Activated naive CD8-positive, alpha-beta T cell treated with anti-CD3 and anti-CD28 coated beads, Interleukin-2, amount 10 ng/mL, durations not matched to agents 7 days and 5 days (primary cell): ENCODE results near the gene MRPL41. TPM values are rescaled to one million over a fixed set of nuclear protein-coding genes. Genes with fewer than 3 reads are reported as not detected.
A peak's percentile ranks its signal among the peaks of the same experiment; 100 is the strongest.
"Not testable (repeated sequence)": the region's sequence is repeated elsewhere in the genome, so short reads cannot be mapped to it uniquely, and the experiment has no call there.

ENCODE experiments used
- ATAC-seq: fragments of 150-1000 bp; cut with Tn5 transposase; one replicate; pipeline ENCODE4 v1.10.0; 2021; ENCODE audit warnings: low read depth, moderate library complexity
- POLR2A ChIA-PET: fragments of 350-600 bp; sonication (Branson Sonifier 250); formaldehyde crosslinking; loops from one replicate; lab custom pipeline; 2021; ENCODE audit warnings: antibody characterized with exemption; lab: Charles Lee
- DNase-seq: peaks from one replicate; pipeline ENCODE4 v3.0.0; 2021
- H3K27ac Mint-ChIP-seq: one replicate; pipeline ENCODE4 v1.8.0; 2022; ENCODE audit warnings: mild to moderate bottlenecking, mixed read lengths
- H3K27me3 Mint-ChIP-seq: one replicate; pipeline ENCODE4 v1.8.0; 2022; ENCODE audit warnings: mild to moderate bottlenecking, moderate library complexity, mixed read lengths
- H3K36me3 Mint-ChIP-seq: one replicate; pipeline ENCODE4 v1.8.0; 2021; ENCODE audit warnings: mild to moderate bottlenecking, mixed read lengths
- H3K4me1 Mint-ChIP-seq: one replicate; pipeline ENCODE4 v1.8.0; 2021; ENCODE audit warnings: mixed read lengths
- H3K4me3 Mint-ChIP-seq: one replicate; pipeline ENCODE4 v1.8.0; 2022; ENCODE audit warnings: mild to moderate bottlenecking, moderate library complexity, mixed read lengths
- H3K9me3 Mint-ChIP-seq: one replicate; pipeline ENCODE4 v1.8.0; 2021; ENCODE audit warnings: mixed read lengths
- total RNA-seq, 2 experiments: library from RNA; stranded (reverse); gene quantifications; one replicate each; pipeline ENCODE4 v1.2.3, GENCODE V29; 2021

MRPL41 gene
- total RNA-seq, 2 experiments from 2014 or later, result 58.8 to 64.4 TPM

DNA sequence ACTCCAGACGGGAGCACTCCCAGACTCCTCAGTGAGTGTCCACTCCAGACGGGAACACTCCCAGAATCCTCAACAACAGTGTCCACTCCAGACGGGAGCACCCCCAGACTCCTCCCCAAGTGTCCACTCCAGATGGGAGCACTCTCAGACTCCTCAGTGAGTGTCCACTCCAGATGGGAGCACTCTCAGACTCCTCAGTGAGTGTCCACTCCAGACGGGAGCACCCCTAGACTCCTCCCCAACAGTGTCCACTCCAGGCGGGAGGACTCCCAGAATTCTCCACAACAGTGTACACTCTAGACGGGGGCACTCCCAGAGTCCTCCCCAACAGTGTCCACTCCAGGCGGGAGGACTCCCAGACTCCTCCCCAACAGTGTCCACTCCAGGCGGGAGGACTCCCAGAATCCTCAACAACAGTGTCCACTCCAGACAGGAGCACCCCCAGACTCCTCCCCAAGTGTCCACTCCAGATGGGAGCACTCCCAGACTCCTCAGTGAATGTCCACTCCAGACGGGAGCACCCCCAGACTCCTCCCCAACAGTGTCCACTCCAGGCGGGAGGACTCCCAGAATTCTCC lies 18.7 kb upstream of the MRPL41 start:
- H3K36me3 Mint-ChIP-seq, result peaks cover 14% of the 10 kb centered on the region
- H3K27me3 Mint-ChIP-seq, ATAC-seq, DNase-seq, H3K27ac Mint-ChIP-seq, POLR2A ChIA-PET, H3K4me3 Mint-ChIP-seq: not testable (repeated sequence)
- H3K9me3 Mint-ChIP-seq, result peaks cover 10% of the 10 kb centered on the region
- H3K4me1 Mint-ChIP-seq, result peaks cover 34% of the 10 kb centered on the region

DNA sequence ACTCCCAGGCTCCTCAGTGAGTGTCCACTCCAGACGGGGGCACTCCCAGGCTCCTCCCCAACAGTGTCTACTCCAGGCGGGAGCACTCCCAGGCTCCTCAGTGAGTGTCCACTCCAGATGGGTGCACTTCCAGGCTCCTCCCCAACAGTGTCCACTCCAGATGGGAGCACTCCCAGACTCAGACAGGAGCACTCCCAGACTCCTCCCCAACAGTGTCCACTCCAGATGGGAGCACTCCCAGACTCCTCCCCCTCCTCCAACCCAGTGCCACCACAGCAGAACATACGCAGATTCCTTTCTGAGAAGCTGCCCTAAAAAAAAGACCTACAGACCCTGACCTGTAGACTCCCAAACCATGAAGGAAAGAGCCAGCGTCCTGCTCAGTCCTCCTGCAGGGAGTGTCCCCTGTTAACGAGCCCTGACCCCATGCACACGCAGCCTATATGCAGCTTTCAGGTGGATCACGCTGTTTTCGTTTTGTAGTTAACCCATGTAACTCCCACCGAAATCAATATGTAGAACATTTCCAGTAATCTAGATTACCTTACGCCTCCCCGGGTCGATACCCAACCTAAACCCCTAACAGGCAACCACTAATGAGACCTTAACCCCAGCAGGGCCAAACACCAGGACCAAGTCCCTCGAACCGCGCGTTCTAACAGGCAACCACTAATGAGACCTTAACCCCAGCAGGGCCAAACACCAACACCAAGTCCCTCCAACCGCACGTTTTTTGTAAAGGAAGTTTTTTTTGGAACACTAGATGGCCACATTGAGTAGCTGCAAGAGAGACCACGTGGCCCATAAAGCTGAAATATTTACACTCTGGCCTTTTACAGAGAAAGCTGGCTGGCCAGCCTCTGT lies 17.2 kb upstream of the MRPL41 start:
- peaks cover 33% of the 10 kb centered on the region for H3K4me1 Mint-ChIP-seq
- H3K27me3 Mint-ChIP-seq, result no peaks in the 10 kb centered on the region

DNA sequence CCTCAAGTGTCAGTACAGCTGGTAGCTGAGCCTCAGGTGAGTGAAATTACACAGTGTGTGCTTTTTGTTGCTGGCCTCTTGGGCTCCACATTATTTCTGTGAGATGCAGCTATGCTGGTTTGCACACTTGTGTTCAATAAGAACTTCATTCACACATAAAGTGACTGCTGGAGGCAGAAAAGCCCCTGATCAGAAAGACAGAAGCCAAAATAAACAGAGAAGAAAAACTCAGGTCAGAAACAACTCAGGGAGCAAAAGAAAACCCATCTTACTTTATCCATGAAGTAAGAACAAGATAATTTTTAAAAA lies 16.6 kb upstream of the MRPL41 start:
- DNase-seq (no peak), ATAC-seq (no peak)
- Mint-ChIP-seq H3K4me3 (peak overlapping the region; percentile 23), H3K27ac (peak overlapping the region; percentile 86), H3K36me3 (peaks cover 14% of the 10 kb centered on the region), H3K4me1 (peaks cover 33% of the 10 kb centered on the region), H3K9me3 (peaks cover 10% of the 10 kb centered on the region), H3K27me3 (no peaks in the 10 kb centered on the region)
- POLR2A ChIA-PET, result interaction anchor here (1.1 to 1.3 kb wide), 2 partner anchors 17 to 70 kb away, joined by 4 to 5 read pairs; partner anchors contain the start of gene ARRDC1

More for the DNA sequence above, 17.2 kb upstream of the MRPL41 start:
- Mint-ChIP-seq H3K27ac (peak overlapping the region; percentile 86), H3K9me3 (peaks cover 10% of the 10 kb centered on the region), H3K36me3 (peaks cover 14% of the 10 kb centered on the region), H3K4me3 (peak overlapping the region; percentile 23)
- POLR2A ChIA-PET, result interaction anchor here (1.1 to 1.3 kb wide), 2 partner anchors 18 to 71 kb away, joined by 4 to 5 read pairs; partner anchors contain the start of gene ARRDC1
- DNase-seq, result no peak
- peak; percentile 16 for ATAC-seq

DNA sequence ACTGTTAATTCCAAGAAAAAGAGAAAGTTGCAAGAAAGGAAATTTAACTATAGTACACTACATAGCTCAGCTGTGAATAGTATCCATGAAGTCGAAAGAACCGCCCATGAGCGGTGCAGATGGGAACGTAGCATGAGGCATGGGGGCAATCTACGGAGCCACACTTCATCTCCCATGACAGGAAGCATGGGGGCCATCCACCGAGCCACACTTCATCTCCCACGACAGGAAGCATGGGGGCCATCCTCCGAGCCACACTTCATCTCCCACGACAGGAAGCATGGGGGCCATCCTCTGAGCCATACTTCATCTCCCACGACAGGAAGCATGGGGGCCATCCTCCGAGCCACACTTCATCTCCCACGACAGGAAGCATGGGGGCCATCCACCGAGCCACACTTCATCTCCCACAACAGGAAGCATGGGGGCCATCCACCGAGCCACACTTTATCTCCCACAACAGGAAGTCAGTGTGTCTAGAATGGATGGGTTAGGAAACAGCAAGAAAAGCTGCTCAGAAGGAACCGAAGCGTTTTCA lies 15.0 kb upstream of the MRPL41 start:
- Mint-ChIP-seq H3K4me3 (peak overlapping the region; percentile 33), H3K27ac (peak overlapping the region; percentile 86), H3K4me1 (peaks cover 26% of the 10 kb centered on the region), H3K9me3 (peaks cover 10% of the 10 kb centered on the region), H3K36me3 (peaks cover 13% of the 10 kb centered on the region)
- not testable (repeated sequence) for H3K27me3 Mint-ChIP-seq
- DNase-seq (peak; percentile 54), ATAC-seq (peak; percentile 67)
- POLR2A ChIA-PET, result interaction anchor here (1.6 kb wide), 1 partner anchor 15 kb away, joined by 4 read pairs; the partner anchor contains the start of gene MRPL41

DNA sequence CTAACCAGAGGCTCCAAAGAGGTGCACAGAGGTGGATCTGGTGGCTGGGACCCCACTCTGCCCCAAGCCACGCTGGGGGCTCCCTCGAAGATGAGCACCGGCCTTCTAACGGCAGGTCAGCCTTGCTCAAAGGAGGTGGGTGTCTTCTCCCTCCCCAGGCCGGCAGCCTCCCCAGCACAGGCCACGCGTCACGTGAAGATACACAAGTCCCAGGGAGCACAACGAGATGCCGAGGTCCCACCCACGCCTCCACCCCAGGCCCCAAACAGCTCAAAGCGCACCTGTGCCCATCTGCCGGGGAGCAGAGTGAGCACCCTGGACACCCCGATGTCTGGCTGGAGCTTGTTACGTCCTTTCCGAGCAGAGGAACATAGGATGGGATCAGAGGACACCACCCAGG lies 13.6 kb upstream of the MRPL41 start:
- POLR2A ChIA-PET, result interaction anchor here (1.2 to 1.6 kb wide), 2 partner anchors 13 to 14 kb away, joined by 4 to 6 read pairs; partner anchors contain the start of genes MRPL41 and PNPLA7
- peaks cover 13% of the 10 kb centered on the region for H3K36me3 Mint-ChIP-seq
- H3K4me3 Mint-ChIP-seq, result no peak overlapping the region
- peaks cover 26% of the 10 kb centered on the region for H3K4me1 Mint-ChIP-seq
- peaks cover 10% of the 10 kb centered on the region for H3K9me3 Mint-ChIP-seq
- H3K27ac Mint-ChIP-seq, result no peak overlapping the region
- no peaks in the 10 kb centered on the region for H3K27me3 Mint-ChIP-seq
- DNase-seq (no peak), ATAC-seq (no peak)

DNA sequence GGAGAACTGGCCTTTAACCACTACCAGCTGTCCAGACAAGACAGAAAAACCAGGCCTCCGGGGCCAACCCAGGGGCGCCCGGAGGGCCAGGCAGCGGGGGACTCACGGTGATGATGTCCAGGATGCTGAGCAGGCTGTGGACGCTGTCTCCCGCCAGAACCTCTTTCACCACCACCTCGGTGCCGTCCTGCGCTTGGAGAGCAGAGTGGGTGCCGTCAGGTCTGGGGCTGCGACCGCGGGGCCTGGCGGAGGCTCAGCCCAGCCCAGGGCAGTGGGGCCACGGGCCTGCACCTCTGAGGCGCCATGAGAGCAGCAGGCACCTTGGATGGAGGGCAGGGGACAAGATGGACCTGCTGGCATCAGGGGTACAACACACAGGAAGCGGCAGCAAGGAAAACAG lies 11.1 kb upstream of the MRPL41 start:
- Mint-ChIP-seq H3K9me3 (peaks cover 10% of the 10 kb centered on the region), H3K36me3 (peaks cover 10% of the 10 kb centered on the region), H3K27me3 (no peaks in the 10 kb centered on the region), H3K4me1 (peaks cover 16% of the 10 kb centered on the region), H3K27ac (no peak overlapping the region), H3K4me3 (no peak overlapping the region)
- POLR2A ChIA-PET, result no interaction called here
- ATAC-seq (no peak), DNase-seq (no peak)

DNA sequence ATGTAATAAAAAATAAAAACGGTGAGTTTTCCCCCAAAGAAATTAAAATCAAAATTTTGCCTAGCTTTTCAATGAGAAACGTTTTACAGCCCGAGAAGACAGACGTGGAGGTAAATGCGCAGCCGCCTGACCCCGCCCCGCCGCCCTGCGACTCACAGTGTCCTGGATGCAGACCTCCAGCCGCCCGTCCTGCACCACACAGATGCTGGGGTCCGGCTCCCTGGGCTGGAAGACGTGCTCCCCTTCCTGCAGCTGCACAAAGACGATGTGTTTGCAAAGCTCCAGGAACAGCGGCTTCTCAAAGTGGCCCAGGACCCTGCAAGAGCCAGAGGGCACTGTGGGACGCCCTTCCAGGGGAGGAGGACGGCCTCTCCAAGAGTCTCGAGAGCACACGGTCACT lies 9.2 kb upstream of the MRPL41 start:
- H3K9me3 Mint-ChIP-seq, result peaks cover 2% of the 10 kb centered on the region
- ATAC-seq (no peak), DNase-seq (no peak)
- H3K27ac Mint-ChIP-seq, result no peak overlapping the region
- no peak overlapping the region for H3K4me3 Mint-ChIP-seq
- no peaks in the 10 kb centered on the region for H3K27me3 Mint-ChIP-seq
- H3K4me1 Mint-ChIP-seq, result peaks cover 4% of the 10 kb centered on the region
- POLR2A ChIA-PET, result interaction anchor here (2.0 kb wide), 1 partner anchor 8 kb away, joined by 5 read pairs; the partner anchor contains the start of gene PNPLA7
- H3K36me3 Mint-ChIP-seq, result peaks cover 2% of the 10 kb centered on the region

DNA sequence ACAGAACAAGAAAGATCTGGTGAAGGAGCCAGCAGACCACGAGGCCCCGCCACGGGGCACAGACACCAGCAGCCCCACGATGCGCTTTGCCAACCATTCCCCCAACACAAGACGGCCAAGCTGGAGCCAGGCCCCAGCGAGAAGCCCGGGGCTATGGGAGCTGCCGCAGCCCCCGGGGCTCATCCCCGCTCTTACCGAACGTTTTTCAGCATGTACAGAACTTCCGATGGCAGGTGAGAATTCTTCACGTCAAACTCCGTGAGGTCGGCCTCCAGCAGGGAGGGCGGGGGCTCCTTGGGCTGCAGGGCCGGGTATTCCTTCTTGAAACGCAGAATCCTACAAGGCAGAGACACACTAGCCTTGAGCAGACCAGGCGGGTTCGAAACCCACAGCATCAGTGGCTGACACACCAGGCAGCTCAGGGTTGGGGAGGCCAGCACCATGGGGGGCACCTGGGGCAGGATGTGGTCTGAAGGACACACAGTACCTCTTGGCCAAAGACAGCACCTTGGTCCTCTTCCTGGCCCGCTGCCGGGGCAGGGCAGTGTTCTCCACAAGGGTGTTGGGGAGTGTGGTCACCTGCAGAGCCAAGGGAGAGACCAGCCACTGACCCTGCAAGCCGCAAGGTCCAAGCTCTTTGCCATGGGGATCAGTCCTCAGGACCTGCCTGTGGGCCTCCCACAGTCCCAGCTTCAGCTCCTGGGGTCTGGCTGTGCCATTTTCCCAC lies 8.3 kb upstream of the MRPL41 start:
- no peak for DNase-seq
- no peaks in the 10 kb centered on the region for H3K36me3 Mint-ChIP-seq
- H3K9me3 Mint-ChIP-seq, result no peaks in the 10 kb centered on the region
- no peaks in the 10 kb centered on the region for H3K27me3 Mint-ChIP-seq
- H3K4me3 Mint-ChIP-seq, result no peak overlapping the region
- ATAC-seq, result no peak
- peak overlapping the region; percentile 40 for H3K27ac Mint-ChIP-seq
- peaks cover 3% of the 10 kb centered on the region for H3K4me1 Mint-ChIP-seq
- POLR2A ChIA-PET, result interaction anchor here (2.0 kb wide), 1 partner anchor 7 kb away, joined by 5 read pairs; the partner anchor contains the start of gene PNPLA7

DNA sequence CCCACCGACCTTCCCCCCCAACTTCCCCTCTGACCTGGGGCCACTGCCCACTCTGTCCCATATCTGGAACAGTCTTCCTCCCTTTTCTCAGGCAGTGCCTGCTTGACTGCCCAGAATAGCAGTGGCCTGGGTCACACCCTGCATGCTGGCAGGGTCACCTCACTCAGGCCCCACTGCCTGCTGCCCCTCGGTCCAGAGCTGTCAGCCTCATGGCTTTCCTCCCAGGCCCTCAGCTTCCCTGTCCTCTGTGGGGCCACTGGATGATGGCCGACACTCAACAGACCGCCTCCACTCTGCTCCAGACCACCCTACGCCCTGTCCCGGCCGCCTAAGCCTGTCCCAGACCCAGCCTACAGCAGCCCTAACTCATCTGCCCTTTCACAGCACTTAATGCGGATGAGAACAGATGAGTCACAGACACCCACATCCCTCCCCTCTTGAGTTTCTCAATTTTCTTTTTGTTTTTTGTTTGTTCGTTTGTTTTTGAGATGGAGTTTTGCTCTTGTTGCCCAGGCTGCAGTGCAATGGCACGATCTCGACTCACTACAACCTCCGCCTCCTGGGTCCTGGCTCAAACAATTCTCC lies 7.4 kb upstream of the MRPL41 start:
- H3K4me1 Mint-ChIP-seq, result peaks cover 3% of the 10 kb centered on the region
- H3K4me3 Mint-ChIP-seq, result no peak overlapping the region
- H3K9me3 Mint-ChIP-seq, result no peaks in the 10 kb centered on the region
- ATAC-seq (no peak), DNase-seq (no peak)
- no peaks in the 10 kb centered on the region for H3K27me3 Mint-ChIP-seq
- POLR2A ChIA-PET, result no interaction called here
- H3K36me3 Mint-ChIP-seq, result no peaks in the 10 kb centered on the region
- peak overlapping the region; percentile 40 for H3K27ac Mint-ChIP-seq

DNA sequence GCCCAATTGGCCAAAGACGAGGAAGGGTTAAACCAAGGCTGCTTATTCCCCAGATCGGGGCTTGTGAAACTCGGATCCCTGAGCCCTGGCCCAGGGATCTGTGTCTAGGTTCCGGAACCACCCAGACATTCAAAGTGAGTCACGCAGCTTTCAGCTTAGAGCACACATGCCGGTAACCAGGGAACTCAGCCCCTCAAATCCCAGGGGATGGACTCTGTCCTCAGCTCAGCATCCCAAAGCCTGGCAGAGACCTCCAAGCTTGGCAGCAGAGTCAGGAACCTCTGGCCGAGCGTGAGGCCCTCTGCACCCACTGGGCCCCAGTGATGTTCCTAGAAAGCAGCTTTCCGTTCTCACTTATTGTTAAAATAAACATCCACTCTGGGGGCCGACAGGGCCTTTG lies 6.6 kb upstream of the MRPL41 start:
- no peaks in the 10 kb centered on the region for H3K27me3 Mint-ChIP-seq
- POLR2A ChIA-PET, result no interaction called here
- H3K36me3 Mint-ChIP-seq, result no peaks in the 10 kb centered on the region
- H3K27ac Mint-ChIP-seq, result no peak overlapping the region
- DNase-seq (no peak), ATAC-seq (no peak)
- H3K4me3 Mint-ChIP-seq, result no peak overlapping the region
- peaks cover 4% of the 10 kb centered on the region for H3K4me1 Mint-ChIP-seq
- no peaks in the 10 kb centered on the region for H3K9me3 Mint-ChIP-seq

DNA sequence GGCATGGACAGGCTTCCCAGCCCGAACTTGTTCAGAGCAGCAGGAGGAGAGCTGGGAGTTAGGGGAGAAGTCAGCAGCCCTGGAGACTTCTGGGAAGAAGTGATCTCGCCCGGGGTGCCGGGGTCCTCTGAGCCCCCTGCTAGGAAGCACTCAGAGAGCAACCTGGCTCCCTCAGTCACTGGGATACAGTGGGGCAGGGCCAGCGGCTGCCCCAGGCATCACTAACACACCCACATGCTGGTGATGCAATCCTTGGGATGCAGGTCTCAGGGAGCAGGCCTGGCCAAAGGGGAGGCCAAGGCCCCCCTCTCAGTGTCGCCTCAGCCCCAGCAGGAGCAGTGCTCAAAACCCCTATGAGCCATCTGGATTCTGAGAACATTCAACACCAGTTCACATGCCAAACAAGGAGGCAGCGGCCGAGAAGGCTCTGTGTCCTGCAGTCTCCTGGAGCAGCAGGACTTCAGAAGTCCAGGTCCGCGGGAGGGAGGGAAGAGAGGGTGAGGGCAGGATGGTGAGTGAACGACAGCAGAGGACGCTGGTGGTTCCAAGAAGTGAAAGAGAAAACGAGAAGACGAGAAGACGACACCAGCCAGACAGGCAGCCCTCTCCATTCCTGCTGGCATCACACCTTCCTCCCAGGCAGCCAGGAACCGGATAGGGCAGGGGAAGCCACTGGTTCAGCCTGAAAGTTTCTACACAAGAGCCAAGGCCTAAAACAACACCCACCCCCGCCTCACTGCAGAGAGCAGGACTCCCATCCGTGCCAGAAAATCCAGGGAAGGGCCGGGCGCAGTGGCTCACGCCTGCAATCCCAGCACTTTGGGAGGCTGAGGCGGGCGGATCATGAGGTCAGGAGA lies 3.8 kb upstream of the MRPL41 start:
- Mint-ChIP-seq H3K27me3 (no peaks in the 10 kb centered on the region), H3K27ac (no peak overlapping the region), H3K4me1 (peaks cover 10% of the 10 kb centered on the region), H3K4me3 (no peak overlapping the region), H3K9me3 (no peaks in the 10 kb centered on the region), H3K36me3 (peaks cover 2% of the 10 kb centered on the region)
- ATAC-seq, result no peak
- DNase-seq, result no peak
- POLR2A ChIA-PET, result no interaction called here

DNA sequence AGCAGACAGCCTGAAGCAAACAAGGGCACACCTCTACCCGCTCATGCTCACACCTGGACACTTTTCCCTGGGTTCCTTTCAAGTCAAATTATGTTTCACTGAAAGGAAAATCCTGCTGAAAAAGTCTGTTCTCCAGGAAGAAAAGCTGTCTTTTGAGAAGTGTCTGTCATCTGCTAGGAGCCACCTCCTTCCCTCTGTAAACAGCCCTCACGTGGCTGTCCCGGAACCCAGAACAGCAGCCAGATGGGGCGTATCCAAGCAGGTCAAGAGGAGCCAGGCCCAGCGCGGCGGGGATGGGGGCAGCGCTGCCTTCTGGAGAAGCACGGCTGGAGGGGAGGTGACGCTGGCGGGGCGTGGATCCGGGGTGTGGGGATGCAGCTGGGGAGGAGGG lies 1.5 kb upstream of the MRPL41 start, which contains the start of gene PNPLA7:
TSS of gene PNPLA7 (minus strand) at position 172 of the 391 bp plus-strand sequence. CDS start 205 bp downstream, outside the sequence.
- peaks cover 2% of the 10 kb centered on the region for H3K36me3 Mint-ChIP-seq
- peaks cover 7% of the 10 kb centered on the region for H3K4me1 Mint-ChIP-seq
- no peaks in the 10 kb centered on the region for H3K9me3 Mint-ChIP-seq
- H3K27me3 Mint-ChIP-seq, result no peaks in the 10 kb centered on the region
- H3K4me3 Mint-ChIP-seq, result peak within 1 kb of the TSS; percentile 97
- ATAC-seq (peak; percentile 31), DNase-seq (peak; percentile 62)
- POLR2A ChIA-PET, result interaction anchor here (0.9 to 1.8 kb wide), 4 partner anchors 8 to 309 kb away, joined by 3 to 6 read pairs (median 4); partner anchors contain the start of genes TUBB4B and ZMYND19
- peak within 1 kb of the TSS; percentile 95 for H3K27ac Mint-ChIP-seq
